ENCODE measurements around the gene ALDH1A3.

Gene ALDH1A3

GRCh38 chr15:100901702-100902435, 22.2 kb downstream of the ALDH1A3 start:
- DNase-seq (ENCODE audit: low spot score): no peak

GRCh38 chr15:100902436-100903167, 23.0 kb downstream of the ALDH1A3 start:
- no peak for DNase-seq (ENCODE audit: low spot score)

GRCh38 chr15:100903168-100903554, 23.5 kb downstream of the ALDH1A3 start:
- DNase-seq (ENCODE audit: low spot score): no peak

DNA sequence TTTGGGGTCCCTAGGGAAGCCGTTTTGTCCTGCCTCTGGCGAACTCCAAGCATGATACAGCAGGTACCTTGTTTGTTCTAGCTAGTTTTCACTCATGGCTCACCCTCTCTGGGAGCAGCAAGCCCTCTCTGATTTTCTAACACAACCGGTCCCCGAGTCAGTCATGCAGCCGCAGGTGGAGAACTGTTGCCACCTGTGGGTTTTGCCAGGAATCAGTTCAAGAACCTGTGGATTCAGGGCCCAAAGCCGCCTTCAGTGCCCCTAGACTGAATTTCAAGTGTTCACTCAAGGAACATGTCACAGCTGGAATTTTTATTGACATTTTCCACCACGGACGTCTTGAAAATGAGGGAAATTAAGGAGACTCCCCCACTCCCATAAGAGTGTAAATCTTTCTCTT, 26.2 kb downstream of the ALDH1A3 start:
- no peak for DNase-seq (ENCODE audit: low spot score)

DNA sequence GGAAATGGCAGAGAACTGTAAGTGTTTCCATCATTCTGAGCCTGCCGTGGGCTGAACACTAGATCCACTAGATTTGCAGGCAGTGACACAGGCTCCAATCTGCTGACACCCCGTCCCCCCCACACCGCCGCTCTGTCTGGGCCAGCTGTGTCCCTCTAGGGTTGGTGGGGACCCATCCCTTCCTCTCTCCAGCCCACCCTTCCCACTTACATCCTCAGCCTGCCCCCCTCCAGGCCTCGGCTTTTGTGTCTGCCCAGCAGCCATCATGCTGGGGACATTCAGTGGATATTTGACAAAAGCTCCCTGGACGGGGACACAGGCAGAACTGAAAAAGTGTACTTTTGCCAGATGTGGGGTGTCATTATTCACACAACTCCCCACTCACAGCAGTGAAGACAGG, 28.8 kb downstream of the ALDH1A3 start:
- DNase-seq (ENCODE audit: low spot score): no peak

DNA sequence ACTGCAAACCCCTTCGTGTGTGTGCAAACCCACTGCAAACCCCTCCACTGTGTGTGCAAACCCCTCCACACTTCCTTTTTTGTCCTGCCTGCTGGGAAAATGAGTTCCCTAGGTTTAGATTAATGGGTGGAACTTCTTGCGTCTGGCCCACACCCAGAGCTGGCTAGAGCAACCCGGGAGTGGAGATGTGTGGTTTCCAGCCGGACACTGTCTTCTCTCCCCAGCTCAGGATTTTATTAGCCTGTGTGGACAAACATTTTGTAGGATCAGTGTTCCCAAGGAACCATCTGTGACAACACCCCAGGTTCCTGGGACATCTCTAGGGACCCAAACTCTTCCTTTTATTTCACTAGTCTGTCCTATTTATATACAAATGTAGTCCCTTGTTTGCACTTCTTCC, 29.9 kb downstream of the ALDH1A3 start:
- no peak for DNase-seq (ENCODE audit: low spot score)

- no peak for DNase-seq (ENCODE audit: low spot score)
These were observed 30.6 kb downstream of the ALDH1A3 start for GRCh38 chr15:100909989-100910955.

GRCh38 chr15:100911086-100911485, 31.5 kb downstream of the ALDH1A3 start:
- DNase-seq (ENCODE audit: low spot score): no peak

- no peak for DNase-seq (ENCODE audit: low spot score)
These were observed 34.3 kb downstream of the ALDH1A3 start for GRCh38 chr15:100913961-100914360.

- DNase-seq (ENCODE audit: low spot score): peak; percentile 48
These were observed 35.2 kb downstream of the ALDH1A3 start for GRCh38 chr15:100914876-100915275.

DNA sequence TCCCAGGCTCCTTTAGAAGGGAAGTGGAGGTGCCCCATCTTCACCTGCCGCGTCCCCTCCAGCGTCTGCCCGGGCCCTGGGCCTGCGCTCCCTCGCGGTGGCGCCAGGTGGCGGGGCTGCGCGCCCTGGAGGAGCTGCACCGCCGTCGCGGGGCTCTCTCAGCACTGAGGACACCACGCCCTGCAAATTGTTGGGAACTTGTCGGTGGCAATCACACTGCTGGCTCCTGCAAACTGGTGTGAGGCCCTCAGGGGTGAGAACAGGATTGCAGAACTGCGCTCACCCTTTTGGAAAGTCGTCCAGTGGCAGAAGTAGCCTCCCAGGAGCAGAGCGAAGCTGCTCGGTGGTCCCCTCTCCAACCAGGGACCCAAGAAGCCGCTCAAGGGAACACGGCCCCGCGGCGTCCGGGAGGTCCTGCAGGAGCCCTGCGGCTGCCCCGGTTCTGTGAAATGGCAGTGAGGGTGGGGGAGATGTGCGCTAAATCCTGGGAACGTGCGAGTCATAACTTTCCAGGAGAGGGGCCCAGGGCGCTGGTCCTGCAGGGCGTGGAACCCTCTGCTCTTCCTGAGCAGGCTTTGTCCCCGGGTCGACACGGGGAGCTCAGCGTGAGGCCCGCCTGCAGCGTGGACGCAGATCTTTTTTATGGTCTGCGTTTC, 38.5 kb downstream of the ALDH1A3 start:
- peak; percentile 95 for DNase-seq (ENCODE audit: low spot score)

DNA sequence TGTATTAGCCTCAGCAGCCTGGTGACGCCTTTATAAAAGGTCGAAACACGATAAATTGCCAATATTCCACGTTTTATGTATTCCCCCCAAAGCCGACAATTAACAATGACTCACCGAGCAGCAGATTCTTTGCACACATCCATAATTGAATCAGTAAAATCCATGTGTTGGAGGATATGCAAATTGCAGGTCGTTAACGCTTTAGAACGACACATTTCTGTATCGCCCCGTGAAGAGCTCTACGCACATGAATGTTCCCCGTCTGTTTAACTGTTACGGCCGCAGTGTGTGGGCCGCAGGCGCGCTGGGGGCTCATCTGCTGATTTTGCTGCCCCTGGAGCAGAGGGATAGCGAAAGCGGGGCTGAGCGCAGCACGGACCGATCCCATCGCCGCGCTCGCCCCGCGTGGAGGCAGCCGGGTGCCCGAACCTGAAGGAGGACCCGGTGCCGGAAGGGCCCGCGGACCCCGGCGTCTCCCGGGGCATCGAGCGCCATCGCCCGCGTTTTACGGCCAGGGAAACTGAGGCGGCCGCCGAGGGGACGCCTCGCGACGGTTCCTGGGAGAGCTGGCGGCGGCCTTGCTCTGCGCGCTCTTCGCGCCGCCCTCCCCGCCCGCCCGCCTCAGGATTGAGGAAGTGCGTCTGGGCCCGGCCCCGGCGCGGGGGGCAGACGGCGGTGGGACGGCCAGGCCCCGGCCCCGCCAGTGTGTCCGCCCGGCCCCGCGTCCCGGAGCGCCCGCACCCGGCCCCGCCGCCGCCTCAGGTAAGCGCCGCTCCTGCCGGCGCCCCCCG, 39.3 kb downstream of the ALDH1A3 start, which contains the start of gene LRRK1:
Gene LRRK1, plus strand, starts transcription at position 668 of the 791 bp plus-strand sequence. CDS start 5,276 bp downstream, outside the sequence.
- peak; percentile 68 for DNase-seq (ENCODE audit: low spot score)

DNA sequence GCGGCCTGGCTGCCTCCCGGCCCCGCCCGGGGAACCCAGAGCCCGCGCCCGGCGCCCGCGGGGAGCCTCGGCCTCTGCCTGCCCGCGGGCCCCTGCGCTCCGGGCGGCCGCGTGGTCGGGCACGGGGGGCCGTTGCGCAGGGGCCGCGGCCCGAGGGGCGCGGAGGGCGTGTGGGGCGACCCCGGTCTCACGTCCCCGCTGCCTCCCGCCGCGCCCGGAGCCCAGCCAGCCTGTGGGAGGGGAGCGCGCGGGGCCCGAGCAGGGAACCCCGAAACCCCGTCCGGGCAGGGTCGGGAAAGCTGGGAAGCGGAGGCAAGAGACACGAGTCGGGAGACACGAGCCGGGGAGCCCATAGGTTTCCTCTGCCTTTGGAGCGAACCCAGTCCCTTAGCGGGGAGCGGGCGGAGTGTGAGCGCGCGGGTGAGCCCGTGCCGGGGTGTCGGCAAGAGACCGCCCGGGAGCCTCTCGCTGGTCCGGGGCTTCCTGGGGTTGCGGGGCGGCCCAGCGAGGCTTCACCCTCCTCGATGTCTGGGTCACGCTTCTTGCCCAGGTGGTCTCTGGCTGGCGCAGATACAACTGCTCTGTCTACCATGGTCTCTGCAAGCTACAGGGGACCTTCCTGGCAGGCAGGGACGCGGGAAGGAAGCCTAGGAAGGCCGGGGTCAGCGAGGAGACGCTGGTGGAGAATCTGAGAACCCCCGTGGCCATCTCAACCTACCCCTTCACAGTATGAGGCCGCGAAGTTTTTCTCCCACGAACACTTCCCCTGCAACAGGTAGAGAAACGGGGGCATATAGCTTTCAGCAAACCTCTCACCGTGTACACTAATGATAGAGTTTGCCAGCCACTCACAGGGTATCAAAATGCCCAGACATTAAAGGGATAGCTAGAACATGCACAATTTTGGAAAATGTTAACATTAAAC, 40.1 kb downstream of the ALDH1A3 start:
- peak; percentile 45 for DNase-seq (ENCODE audit: low spot score)

- DNase-seq (ENCODE audit: low spot score): no peak
These were observed 41.0 kb downstream of the ALDH1A3 start for GRCh38 chr15:100920516-100921135.

GRCh38 chr15:100922192-100923040, 42.8 kb downstream of the ALDH1A3 start:
- no peak for DNase-seq (ENCODE audit: low spot score)

- no peak for DNase-seq (ENCODE audit: low spot score)
These were observed 43.4 kb downstream of the ALDH1A3 start for GRCh38 chr15:100923076-100923475.

DNA sequence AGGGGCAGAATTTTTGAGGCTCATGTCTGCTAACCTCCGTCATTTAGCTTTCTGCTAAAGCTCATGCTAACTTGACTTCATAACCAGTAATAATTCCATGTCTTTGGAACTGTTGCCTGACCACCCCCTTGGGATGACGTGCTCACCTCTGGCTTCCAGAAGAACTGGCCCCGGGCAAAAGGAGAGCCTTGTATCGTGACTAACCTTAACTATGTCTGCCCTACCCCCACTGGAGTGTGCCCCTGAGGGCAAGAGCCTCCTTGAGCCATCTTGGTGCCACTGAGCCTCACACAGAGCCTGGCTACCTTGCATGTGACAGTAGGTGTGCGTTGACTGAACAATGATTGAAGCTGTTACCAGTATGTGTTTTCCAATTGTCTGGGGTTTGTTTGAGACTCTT, 44.3 kb downstream of the ALDH1A3 start:
- no peak for DNase-seq (ENCODE audit: low spot score)

DNA sequence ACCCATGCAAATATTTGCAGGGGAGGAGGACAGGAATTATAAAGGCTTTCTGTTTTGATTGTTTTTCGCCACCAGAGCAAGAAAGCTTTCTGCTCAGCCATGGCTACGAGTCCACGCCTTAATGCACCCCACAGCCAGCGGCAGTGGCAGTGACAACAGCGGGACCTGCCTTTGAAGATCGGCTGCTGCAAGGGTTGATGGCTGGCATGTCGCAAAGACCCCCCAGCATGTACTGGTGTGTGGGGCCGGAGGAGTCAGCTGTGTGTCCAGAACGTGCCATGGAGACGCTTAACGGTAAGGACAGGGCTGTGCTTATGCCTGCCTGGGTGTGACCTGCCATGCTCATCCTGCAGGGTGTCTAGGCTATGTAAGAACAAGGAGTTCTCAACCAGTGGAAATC, 44.8 kb downstream of the ALDH1A3 start:
- no peak for DNase-seq (ENCODE audit: low spot score)
